SK-N-SH (cell line): ENCODE measurements around the gene LOC128125822.

Source experiments
- CTCF ChIP-seq: fragments of 200-600 bp; sonication (generic); IDR thresholded peaks from 2 replicates; pipeline ENCODE4 v1.6.1; 2017; ENCODE audit warnings: antibody characterized with exemption, mild to moderate bottlenecking, moderate library complexity
- EZH2phosphoT487 ChIP-seq: fragments of 200-600 bp; sonication (generic); IDR thresholded peaks from 2 replicates; pipeline ENCODE4 v1.6.1; 2017; ENCODE audit warnings: low read depth, mixed run types, mild to moderate bottlenecking, antibody characterized with exemption, moderate library complexity, borderline replicate concordance
- JUND ChIP-seq: IDR thresholded peaks from 2 replicates; pipeline ENCODE4 v1.4.0; 2012
- MXI1 ChIP-seq: IDR thresholded peaks from 2 replicates; pipeline ENCODE4 v1.6.1; 2012; ENCODE audit warnings: mild to moderate bottlenecking, low read depth, low read length, improper control_type of control experiment
- NFIC ChIP-seq: IDR thresholded peaks from 2 replicates; pipeline ENCODE4 v1.4.0; 2012; ENCODE audit warnings: borderline replicate concordance
- PBX3 ChIP-seq: IDR thresholded peaks from 2 replicates; pipeline ENCODE4; 2012
- RAD21 ChIP-seq: IDR thresholded peaks from 2 replicates; pipeline ENCODE4 v1.6.1; 2012; ENCODE audit warnings: mild to moderate bottlenecking, low read length
- TAF1 ChIP-seq: IDR thresholded peaks from 2 replicates; pipeline ENCODE4 v1.6.1; 2012; ENCODE audit warnings: low read depth, mild to moderate bottlenecking, low read length, moderate library complexity, borderline replicate concordance
- TCF12 ChIP-seq: IDR thresholded peaks from 2 replicates; pipeline ENCODE4 v1.4.0; 2012

- no peak for TF ChIP-seq NFIC
- TF ChIP-seq EZH2phosphoT487: no peak
- TF ChIP-seq CTCF: no peak
- TF ChIP-seq JUND: no peak
- no peak for TF ChIP-seq TAF1
- TF ChIP-seq PBX3: no peak
- TF ChIP-seq TCF12: no peak
- TF ChIP-seq MXI1: no peak
- TF ChIP-seq RAD21: no peak
Measured at GRCh38 chr6:63584566-63584965, 12.3 kb downstream of the LOC128125822 start.
